GM18907 (cell line): ENCODE measurements around the gene CPEB2.
"Not testable (repeated sequence)": the region's sequence is repeated elsewhere in the genome, so short reads cannot be mapped to it uniquely, and the experiment has no call there.

Experiments used
- ATAC-seq: cut with Tn5 transposase; IDR thresholded peaks from one replicate; pipeline ENCODE4 v1.9.1; 2021; ENCODE audit warnings: mild to moderate bottlenecking, moderate library complexity; ENCODE audit not compliant: unreplicated experiment

The CPEB2 gene

GRCh38 chr4:15043226-15043625 lies 40.9 kb downstream of the CPEB2 start:
- no peak for ATAC-seq

DNA sequence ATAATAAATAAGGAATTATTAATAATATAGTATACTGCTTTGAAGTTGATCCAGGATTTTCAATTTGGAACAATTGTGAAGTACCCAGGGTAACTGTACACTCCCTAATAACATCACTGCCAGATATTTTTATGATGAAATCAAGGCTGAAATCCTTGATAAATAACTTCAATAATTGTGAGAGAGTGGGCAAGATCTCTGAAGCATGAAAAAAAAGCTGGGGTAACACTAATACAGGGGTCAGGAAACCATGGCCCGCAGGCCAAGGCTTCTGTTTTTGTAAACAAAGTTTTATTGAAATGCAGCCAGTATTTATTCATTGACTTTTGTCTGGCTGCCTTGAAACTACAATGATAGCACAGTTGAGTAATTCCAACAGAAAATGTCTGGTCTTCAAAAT lies 41.6 kb downstream of the CPEB2 start:
- no peak for ATAC-seq

GRCh38 chr4:15054541-15054940 lies 52.3 kb downstream of the CPEB2 start:
- no peak for ATAC-seq

- ATAC-seq, result no peak
Observed at GRCh38 chr4:15060213-15060612, 57.9 kb downstream of the CPEB2 start.

DNA sequence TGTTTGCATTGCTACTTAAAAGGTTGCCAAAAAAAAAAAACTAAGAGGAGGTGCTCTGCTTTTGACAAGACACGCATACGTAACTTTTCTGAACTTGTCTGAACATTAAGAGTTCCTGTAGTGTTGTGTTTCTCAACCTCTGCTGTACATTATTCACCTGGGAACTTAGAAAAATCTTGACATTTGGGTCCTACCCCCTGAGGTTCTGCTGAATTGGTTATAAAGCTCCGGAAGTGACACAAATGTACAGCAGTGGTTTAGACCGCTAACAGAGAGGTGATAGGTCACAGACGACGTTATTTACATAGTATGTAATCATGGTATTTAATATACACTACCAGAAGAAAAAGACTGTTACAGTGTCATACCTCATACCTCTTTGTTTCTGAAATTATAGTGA lies 61.1 kb downstream of the CPEB2 start:
- no peak for ATAC-seq

DNA sequence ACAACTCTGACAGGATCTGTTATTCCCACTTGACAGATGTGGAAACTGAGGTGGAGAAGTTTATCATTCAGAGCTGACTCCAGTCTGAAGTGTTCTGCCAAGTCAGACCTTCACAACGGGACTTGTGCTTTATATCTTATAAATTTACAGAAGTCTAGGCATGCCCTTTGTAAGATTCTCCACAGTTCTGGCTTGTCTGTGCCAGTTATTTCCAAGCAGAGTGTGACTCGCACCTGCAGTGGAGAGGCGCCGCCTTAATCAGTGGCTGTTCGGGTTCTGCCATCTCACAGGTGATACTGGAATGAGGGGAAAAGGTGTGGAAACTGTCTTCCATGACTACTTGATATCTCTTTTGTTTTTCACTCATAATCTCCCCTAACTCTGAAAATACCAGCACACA lies 63.2 kb downstream of the CPEB2 start:
- ATAC-seq, result no peak

GRCh38 chr4:15066140-15066539 lies 63.9 kb downstream of the CPEB2 start:
- ATAC-seq, result no peak

DNA sequence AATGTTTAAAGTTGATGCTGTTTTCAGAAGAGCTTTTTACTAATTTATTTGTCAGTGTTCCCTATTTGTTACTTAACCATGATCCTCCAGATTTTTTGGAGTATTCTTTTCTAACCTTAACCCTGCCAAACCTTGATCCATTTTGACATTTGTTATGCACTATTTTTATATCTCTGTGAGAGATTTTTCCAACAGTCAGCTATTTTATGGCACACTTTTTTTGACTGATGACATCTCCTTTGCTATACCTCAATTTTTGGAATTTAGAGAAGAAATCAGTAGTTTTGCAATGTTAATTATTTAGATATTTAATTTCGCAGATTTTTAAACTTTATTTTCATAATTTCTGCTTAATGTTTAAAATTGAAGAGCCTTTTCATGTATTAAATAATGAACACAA lies 66.0 kb downstream of the CPEB2 start:
- ATAC-seq, result no peak

GRCh38 chr4:15075875-15076274 lies 73.6 kb downstream of the CPEB2 start:
- ATAC-seq, result no peak

- no peak for ATAC-seq
Observed at GRCh38 chr4:15077969-15078368, 75.7 kb downstream of the CPEB2 start.

DNA sequence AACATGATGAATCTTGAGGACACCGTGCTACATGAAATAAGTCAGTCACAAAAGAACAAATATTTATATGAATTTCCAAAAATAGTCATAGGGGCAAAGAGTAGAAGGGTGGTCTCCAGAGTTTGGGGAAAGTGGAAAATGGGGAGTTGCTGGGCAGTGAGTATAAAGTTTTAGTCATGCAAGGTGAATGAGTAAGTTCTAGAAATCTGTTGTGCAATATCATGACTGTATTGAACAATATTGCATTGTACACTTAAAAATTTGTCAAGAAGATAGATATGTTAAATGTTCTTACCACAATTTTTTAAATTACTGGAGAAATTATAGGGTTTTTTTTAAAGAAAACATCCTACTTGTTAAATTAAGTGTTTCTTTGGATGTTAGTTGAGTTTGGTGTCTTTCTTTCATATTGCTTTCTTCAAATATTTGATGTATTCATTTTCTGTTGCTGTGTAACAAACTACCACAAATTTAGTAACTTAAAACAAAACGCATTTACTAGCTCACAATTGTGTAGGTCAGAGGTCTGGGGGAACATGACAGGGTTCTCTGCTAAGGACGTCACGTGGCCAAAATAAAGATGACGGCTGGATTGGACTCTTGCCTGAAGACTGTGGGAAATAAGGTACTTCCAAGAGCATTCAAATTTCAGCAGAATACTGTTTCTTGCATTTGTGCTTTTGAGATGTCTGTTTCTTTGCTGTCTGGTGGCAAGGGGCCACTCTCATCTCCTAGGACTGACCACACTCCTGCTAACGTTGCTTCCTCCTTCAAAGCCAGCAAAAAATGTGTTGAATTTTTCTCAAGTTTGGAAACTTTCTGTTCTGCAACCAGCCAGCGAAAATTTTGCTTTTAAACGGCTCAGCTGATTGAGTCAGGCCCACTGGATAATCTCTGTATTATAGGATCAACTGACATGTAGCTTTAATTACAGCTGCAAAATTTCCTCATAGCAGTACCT lies 76.7 kb downstream of the CPEB2 start:
- ATAC-seq, result no peak

DNA sequence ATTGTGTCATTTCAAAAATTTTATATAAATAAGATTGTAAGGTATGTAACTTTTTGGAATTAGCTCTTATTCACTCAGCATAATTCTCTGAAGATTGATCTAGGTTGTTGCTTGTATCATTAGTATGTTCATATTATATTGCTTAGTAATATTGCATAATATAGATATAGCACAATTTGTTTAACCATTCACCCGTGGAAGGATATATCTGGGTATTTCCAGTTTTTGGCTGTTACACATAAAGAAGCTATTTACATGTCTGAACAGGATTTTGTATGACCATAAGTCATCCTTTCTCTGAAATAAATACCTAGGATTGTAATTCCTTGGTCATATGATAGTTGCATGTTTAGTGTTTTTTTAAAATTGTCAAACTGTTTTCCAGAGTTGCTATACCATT lies 82.5 kb downstream of the CPEB2 start:
- no peak for ATAC-seq

DNA sequence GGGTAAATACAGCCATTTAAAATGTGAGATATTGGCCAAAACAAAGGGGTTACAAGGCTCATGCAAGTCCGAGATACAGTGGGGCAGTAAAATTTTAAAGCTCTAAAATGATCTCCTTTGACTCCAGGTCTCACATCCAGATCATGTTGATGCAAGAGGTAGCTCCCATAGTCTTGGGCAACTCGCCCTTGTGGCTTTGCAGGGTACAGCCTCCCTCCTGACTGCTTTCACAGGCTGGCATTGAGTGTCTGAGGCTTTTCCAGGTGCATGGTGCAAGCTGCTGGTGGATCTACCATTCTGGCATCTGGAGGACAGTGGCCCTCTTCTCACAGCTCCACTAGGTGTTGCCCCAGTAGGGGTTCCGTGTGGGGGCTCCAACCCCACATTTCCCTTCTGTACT lies 83.5 kb downstream of the CPEB2 start:
- ATAC-seq, result not testable (repeated sequence)

DNA sequence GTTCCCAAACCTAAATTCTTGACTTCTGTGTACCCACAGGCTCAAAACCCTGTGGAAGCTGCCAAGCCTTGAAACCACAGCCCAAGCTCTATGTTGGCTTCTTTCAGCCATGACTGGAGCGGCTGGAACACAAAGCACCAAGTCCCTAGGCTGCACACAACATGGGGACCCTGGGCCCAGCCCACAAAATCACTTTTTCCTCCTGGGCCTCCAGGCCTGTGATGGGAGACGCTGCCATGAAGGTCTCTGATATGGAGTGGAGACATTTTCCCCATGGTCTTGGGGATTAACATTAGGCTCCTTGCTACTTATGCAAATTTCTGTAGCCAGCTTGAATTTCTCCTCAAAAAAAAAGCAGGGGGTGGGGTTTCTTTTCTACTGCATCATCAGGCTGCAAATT lies 84.0 kb downstream of the CPEB2 start:
- not testable (repeated sequence) for ATAC-seq

- no peak for ATAC-seq
Observed at GRCh38 chr4:15088394-15089035, 86.2 kb downstream of the CPEB2 start.

DNA sequence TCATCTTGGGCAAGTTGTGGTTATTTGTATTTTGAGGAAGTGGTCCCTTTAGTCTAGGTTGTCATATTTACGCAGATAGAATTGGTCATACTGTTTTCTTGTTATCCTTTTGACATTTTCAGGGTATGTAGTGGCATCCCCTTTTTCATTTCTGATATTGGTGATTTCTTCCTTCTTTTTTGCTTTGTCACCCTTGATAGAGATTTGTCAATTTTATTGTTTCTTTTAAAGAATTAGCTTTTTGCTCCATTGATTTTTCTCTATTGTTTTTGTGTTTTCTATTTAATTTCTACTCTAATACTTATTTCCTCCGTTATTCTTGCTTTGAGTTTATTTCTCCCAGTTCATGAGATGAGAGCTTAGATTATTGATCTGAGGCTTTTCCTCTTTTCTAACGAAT lies 87.7 kb downstream of the CPEB2 start:
- ATAC-seq, result no peak

DNA sequence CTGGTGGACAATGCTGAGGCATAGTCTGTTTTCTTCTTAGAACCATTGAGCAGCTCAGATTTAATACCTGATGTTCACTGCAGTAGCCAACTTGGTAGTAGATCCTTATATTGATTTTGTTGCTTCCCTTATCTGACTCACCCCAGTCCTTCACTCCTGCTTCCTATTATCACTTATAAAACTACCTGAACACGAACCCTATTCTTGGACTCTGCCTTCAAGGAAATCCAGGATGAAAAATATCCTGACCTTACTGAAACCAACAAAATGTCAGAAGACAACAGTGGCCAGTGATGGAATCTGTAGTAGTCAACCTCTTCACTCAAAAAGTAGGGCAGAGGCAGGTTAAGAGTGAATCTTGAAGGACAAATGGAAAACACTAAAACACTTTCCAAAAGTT lies 98.1 kb downstream of the CPEB2 start:
- no peak for ATAC-seq

DNA sequence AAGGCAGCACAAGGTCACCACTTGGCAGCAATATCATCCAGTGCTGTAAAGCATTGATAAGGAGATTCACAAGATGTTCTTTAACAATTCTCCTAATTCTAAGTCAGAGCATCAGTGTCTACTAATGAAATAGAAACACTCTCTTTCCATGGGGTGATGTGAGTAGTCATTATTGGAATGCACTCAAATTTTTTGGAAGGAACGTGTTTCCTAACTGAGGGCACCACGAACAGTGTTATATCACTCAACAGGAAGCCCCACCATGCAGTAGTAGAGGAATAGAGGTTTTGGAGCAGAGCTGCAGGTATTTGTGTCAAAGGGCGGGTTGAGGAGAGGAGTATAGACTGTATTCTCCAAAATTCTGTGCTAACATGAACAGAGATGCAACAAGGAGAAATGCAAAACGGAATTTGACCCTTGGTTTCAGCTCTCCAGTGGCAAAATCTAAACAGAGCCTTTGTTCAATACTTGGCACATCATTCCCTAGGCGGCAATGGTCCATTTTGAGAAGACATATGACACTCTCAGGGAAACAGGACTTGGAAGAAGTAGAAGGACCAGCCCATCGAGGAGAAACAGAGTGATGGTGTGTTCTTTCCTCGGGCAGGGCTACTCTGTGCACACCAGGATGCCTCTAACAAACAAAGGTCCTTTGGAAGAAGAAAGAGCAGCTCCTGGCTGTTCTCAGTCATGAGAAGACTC lies 98.9 kb downstream of the CPEB2 start:
- no peak for ATAC-seq

DNA sequence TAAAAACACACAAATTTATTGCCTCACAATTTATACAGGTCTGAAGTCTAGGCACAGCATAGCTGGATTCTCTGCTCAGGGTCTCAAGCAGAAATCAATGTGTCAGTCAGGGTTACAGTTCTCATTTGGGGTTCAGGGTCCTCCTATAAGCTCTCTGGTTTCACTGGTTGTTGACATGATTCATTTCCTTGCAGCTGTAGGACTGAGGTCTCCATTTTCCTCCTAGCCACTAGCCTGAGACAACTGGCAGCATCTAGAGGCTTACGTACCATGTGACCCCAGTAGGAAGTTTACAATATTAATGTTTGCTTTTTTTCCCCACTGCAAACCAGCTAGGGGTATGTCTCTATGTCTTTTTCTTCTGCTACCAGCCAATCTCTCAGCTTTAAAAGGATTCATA lies 102.5 kb downstream of the CPEB2 start:
- no peak for ATAC-seq

GRCh38 chr4:15106399-15106798 lies 104.1 kb downstream of the CPEB2 start:
- ATAC-seq, result no peak

DNA sequence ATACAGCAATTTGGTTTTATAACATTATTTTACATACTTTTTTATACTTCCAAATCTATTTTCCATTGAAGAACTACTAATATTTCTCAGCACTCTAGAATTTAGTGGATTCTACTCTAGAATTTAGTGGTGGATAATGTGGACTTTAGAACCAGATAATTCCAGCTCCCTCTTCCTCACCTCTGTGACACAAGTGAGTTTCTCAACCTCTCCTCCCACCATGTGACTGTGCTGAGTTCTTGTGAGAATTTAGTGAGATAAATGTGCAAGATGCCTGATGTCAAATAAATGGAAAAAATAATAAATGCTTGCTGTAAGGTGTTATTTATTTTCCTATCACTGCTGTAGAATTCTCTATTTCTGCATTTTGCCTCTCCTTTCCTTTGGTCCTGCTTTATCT lies 107.3 kb downstream of the CPEB2 start:
- no peak for ATAC-seq

GRCh38 chr4:15110120-15110571 lies 107.9 kb downstream of the CPEB2 start:
- no peak for ATAC-seq
